ENCODE results near the gene RIPOR2.

GRCh38 chr6:24882295-24882694, 53.5 kb downstream of the RIPOR2 start:
- TF ChIP-seq, protein P1, sequence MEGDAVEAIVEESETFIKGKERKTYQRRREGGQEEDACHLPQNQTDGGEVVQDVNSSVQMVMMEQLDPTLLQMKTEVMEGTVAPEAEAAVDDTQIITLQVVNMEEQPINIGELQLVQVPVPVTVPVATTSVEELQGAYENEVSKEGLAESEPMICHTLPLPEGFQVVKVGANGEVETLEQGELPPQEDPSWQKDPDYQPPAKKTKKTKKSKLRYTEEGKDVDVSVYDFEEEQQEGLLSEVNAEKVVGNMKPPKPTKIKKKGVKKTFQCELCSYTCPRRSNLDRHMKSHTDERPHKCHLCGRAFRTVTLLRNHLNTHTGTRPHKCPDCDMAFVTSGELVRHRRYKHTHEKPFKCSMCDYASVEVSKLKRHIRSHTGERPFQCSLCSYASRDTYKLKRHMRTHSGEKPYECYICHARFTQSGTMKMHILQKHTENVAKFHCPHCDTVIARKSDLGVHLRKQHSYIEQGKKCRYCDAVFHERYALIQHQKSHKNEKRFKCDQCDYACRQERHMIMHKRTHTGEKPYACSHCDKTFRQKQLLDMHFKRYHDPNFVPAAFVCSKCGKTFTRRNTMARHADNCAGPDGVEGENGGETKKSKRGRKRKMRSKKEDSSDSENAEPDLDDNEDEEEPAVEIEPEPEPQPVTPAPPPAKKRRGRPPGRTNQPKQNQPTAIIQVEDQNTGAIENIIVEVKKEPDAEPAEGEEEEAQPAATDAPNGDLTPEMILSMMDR (IDR thresholded peaks at IDR 0.05; ENCODE audit: low read depth, low read length), result no peak
- TF ChIP-seq EZH2phosphoT487 (IDR thresholded peaks at IDR 0.05; ENCODE audit: low read depth), result no peak

All from OCI-LY3 (cell line).